ENCODE measurements around the gene SGPL1. TPM values are rescaled to one million over a fixed set of nuclear protein-coding genes. Genes with fewer than 3 reads are reported as not detected.
A peak's percentile ranks its signal among the peaks of the same experiment; 100 is the strongest.

Gene SGPL1
- polyA plus RNA-seq, 1 donor: 49.0 TPM

DNA sequence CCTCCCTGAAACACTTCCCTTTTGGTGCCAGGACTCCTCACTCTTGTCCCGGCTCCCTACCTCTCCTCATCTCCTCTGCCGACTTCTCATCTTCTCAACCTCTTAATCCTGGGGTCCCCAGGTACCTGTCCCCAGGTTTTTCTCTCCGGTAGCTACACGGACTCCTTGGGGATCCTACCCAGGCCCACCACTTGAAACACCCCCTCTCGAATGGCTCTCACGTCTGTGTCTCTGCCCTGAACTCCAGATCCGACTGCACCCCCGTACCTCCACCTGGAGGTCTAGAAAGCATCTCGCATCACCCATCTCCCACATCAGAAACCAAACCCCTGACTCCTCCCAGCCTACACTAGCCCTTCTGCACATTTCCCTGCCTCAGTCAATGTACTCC lies 35.4 kb upstream of the SGPL1 start:
- WGBS (ENCODE audit: insufficient coverage, low lambda C conversion rate): 60% methylated on average over 1 of the region's 9 CpGs
- no peak for DNase-seq
- no peaks in the 10 kb centered on the region for H3K9me3 ChIP-seq (ENCODE audit: control insufficient read depth, low read depth, low read length)
- no peaks in the 10 kb centered on the region for H3K36me3 ChIP-seq (ENCODE audit: control insufficient read depth, insufficient read depth, low read length)
- no peaks in the 10 kb centered on the region for H3K27me3 ChIP-seq (ENCODE audit: control insufficient read depth, insufficient read depth, low read length)
- H3K4me3 ChIP-seq (ENCODE audit: low read length): no peak overlapping the region
- peaks cover 32% of the 10 kb centered on the region for H3K4me1 ChIP-seq (ENCODE audit: control insufficient read depth, insufficient read depth, low read length)
- peak overlapping the region; percentile 80 for H3K27ac ChIP-seq (ENCODE audit: low read length)

DNA sequence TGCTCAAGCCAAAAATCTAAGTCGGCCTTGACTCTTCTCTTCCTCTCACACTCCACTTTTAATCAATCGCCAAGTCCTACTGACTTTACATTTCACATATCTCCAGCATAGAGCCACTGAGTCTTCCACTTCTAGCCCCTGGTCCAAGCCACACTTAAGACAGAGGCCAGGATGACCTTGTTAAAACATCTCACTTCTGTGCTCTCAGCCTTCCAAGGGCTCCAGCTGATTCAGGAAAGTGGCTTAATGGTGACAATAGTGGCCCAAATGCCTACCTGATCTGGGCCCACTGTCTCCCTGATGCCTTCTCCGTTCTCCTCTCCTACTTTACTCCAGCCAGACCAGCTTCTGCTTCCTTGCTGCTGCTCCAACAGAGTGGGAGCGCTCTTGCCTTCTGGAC lies 35.0 kb upstream of the SGPL1 start:
- no peaks in the 10 kb centered on the region for H3K9me3 ChIP-seq (ENCODE audit: control insufficient read depth, low read depth, low read length)
- no peaks in the 10 kb centered on the region for H3K27me3 ChIP-seq (ENCODE audit: control insufficient read depth, insufficient read depth, low read length)
- peaks cover 32% of the 10 kb centered on the region for H3K4me1 ChIP-seq (ENCODE audit: control insufficient read depth, insufficient read depth, low read length)
- no peak overlapping the region for H3K27ac ChIP-seq (ENCODE audit: low read length)
- no peak overlapping the region for H3K4me3 ChIP-seq (ENCODE audit: low read length)
- H3K36me3 ChIP-seq (ENCODE audit: control insufficient read depth, insufficient read depth, low read length): no peaks in the 10 kb centered on the region
- no peak for DNase-seq
- WGBS (ENCODE audit: insufficient coverage, low lambda C conversion rate): 100% methylated on average over 2 of the region's 4 CpGs

DNA sequence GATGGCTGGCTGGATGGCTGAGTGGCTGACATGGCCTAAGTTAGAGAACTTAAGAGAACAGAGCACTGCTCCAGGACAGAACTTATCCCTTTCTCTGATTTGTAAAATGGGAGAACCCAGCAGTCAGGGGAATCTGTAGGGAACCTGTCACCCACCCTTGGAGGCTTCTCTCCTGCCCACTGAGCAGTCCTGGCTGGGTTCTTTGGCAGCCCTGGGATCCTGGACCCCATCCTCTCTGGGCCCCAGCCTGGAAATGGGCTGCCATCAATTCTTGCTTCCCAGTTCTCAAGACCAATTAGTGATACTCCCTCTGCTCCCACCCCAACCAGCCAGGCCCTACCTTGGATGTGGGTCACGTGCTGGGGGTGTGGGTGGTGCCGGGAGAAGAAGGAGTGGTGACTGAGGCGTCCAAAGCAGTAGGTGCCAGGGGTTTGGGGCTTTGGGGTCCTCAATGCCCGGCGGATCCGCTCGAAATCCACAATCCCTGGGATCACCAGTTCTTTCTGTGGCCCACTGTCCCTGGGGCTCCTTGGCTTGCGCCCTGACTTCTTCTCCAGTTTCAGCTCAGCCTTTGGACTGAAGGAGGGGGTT lies 34.2 kb upstream of the SGPL1 start:
- no peak for DNase-seq
- H3K4me3 ChIP-seq (ENCODE audit: low read length): no peak overlapping the region
- no peaks in the 10 kb centered on the region for H3K27me3 ChIP-seq (ENCODE audit: control insufficient read depth, insufficient read depth, low read length)
- H3K36me3 ChIP-seq (ENCODE audit: control insufficient read depth, insufficient read depth, low read length): no peaks in the 10 kb centered on the region
- peaks cover 30% of the 10 kb centered on the region for H3K4me1 ChIP-seq (ENCODE audit: control insufficient read depth, insufficient read depth, low read length)
- no CpG with 5 or more reads among the region's 8 CpGs for WGBS (ENCODE audit: insufficient coverage, low lambda C conversion rate)
- no peaks in the 10 kb centered on the region for H3K9me3 ChIP-seq (ENCODE audit: control insufficient read depth, low read depth, low read length)
- no peak overlapping the region for H3K27ac ChIP-seq (ENCODE audit: low read length)

DNA sequence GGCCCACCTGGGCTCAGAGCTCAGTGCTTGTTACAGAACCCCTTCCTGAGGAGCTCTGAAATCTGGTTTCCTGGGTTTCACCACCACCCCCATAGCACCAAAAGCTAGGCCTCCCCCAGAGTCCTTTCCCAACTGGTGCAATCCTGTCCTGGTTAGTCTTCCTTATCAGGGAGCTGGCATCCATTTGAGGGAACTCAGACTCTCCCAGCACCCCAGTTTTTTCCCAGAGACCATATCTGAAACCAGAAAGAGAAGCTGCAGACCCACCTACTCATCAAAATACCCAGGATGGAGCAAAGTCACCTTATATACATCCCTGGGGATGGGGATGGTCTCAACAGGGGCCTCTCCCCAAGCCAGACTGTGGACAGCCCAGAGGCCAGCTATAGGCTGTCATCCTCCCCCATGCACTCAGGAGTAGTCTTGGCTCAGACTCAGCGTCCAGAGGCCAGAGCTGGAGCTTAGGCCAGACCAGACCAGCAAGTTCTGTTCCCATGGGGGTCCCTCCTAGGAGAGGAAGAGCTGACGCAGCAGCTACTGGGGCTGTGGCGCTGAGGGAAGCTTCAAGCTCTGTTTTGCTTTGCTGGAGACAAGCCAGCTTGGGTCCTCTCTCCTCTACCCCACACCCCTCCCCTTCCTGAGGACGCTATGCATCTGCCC lies 33.5 kb upstream of the SGPL1 start:
- H3K4me3 ChIP-seq (ENCODE audit: low read length): no peak overlapping the region
- no peaks in the 10 kb centered on the region for H3K27me3 ChIP-seq (ENCODE audit: control insufficient read depth, insufficient read depth, low read length)
- H3K4me1 ChIP-seq (ENCODE audit: control insufficient read depth, insufficient read depth, low read length): peaks cover 24% of the 10 kb centered on the region
- no peaks in the 10 kb centered on the region for H3K36me3 ChIP-seq (ENCODE audit: control insufficient read depth, insufficient read depth, low read length)
- no peak for DNase-seq
- no peaks in the 10 kb centered on the region for H3K9me3 ChIP-seq (ENCODE audit: control insufficient read depth, low read depth, low read length)
- H3K27ac ChIP-seq (ENCODE audit: low read length): no peak overlapping the region
- WGBS (ENCODE audit: insufficient coverage, low lambda C conversion rate): no CpG with 5 or more reads among the region's 4 CpGs

DNA sequence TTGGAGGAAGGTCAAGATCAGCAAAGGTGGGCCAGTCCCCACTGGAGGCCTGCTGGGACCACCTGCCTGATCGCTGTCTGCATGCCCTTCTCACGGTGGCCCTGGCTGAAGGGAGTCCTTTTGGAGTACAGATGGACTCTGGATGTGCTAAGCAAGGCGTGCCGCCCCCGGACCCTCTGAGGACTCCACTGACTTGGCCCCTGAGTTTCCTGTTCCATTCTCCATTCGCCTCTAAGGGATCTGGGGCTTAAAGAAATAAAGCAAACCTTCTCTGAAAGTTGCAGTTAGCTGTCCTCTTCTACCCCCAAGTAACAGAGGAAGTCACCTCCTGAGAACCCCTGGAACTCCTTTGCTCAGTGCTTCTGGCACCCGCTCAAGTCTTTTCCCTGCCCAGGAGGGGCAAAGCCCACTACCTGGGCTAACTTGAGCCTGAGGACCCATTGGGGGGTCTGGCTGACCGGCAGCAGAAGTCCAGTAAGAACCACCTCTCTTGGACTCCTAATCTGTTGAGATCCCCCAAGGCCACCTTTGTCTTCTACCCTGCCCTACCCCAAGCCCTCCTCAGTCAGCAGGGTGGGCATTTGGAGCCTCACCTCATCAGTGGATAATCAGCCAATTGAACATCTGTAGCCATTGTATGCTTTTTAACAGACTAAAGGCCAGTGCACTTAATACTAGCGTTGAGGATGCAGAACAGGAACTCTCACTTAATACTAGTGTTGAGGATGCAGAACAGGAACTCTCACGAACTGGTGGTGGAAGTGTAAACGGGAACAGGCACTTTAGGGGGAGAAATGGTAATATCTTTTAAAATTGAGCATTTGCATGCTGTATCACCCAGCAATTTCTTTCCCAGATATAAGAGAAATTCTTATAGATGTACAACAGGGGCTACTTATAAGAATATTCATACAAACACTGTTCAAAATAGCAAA lies 32.7 kb upstream of the SGPL1 start:
- H3K27ac ChIP-seq (ENCODE audit: low read length): no peak overlapping the region
- H3K36me3 ChIP-seq (ENCODE audit: control insufficient read depth, insufficient read depth, low read length): no peaks in the 10 kb centered on the region
- H3K27me3 ChIP-seq (ENCODE audit: control insufficient read depth, insufficient read depth, low read length): no peaks in the 10 kb centered on the region
- no peak overlapping the region for H3K4me3 ChIP-seq (ENCODE audit: low read length)
- DNase-seq: no peak
- no peaks in the 10 kb centered on the region for H3K9me3 ChIP-seq (ENCODE audit: control insufficient read depth, low read depth, low read length)
- H3K4me1 ChIP-seq (ENCODE audit: control insufficient read depth, insufficient read depth, low read length): peaks cover 16% of the 10 kb centered on the region
- 67% methylated on average over 1 of the region's 11 CpGs for WGBS (ENCODE audit: insufficient coverage, low lambda C conversion rate)

DNA sequence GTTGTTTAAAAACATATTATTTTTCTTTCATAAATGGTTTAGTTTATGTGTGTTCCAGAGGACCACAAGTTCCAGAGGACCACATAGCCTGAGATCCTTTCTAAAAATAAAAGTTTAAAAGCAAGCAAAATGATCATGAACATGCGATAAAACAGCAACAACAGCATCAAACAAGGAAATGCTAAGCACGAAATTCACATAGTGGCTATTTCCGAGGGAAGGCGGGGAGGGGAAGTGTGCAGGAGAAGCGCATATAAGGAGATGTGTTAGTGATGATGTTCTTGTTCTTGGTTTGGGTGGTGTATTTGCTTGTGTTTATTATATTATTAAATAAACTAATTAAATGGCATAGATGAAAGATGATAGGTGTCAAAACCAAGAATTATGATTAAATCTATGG lies 31.7 kb upstream of the SGPL1 start:
- Histone ChIP-seq H3K9me3 (ENCODE audit: control insufficient read depth, low read depth, low read length) (no peaks in the 10 kb centered on the region), H3K4me1 (ENCODE audit: control insufficient read depth, insufficient read depth, low read length) (peaks cover 9% of the 10 kb centered on the region), H3K27ac (ENCODE audit: low read length) (no peak overlapping the region), H3K4me3 (ENCODE audit: low read length) (no peak overlapping the region), H3K36me3 (ENCODE audit: control insufficient read depth, insufficient read depth, low read length) (no peaks in the 10 kb centered on the region), H3K27me3 (ENCODE audit: control insufficient read depth, insufficient read depth, low read length) (no peaks in the 10 kb centered on the region)
- DNase-seq: no peak
- 100% methylated on average over 5 of the region's 5 CpGs for WGBS (ENCODE audit: insufficient coverage, low lambda C conversion rate)

DNA sequence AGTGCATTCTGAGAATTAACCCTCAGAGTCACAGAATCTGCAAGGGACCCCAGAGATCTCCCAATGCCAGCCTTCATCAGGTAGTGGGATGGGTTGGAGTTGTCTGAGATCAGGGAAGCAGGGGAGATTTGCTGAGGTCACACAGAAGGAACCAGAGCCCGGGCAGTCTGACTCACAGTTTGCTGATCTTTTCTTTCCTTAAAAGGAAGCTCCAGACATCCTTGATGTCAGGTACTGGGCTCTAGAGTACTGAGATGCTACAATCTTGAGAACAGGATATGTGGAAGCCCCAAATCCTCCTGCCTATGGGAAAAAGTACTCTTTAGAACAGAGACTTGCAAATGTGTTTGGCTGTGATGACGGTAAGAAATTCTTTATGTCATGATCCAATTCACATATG lies 31.3 kb upstream of the SGPL1 start:
- H3K27ac ChIP-seq (ENCODE audit: low read length): no peak overlapping the region
- no CpG with 5 or more reads among the region's 2 CpGs for WGBS (ENCODE audit: insufficient coverage, low lambda C conversion rate)

DNA sequence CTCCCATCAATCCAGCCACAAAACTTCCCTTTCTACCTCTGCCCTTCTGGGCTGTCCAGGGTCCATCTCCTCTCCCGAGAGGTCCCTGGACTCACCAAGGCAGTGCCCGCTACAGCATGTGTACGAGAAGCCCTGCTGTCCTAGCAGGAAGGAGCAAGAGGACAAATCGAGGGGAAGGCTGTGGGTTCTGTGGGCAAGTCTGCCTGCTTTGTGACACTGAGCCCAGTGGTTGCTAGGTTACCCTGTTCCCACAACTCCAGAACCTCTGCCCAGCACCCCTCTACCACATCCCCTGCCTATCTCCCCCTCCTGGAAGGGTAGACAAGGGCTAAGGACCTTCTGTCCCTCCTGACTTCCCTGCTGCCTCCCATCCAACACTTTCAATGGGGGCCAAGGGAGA lies 30.6 kb upstream of the SGPL1 start, which contains the start of gene TBATA:
Gene TBATA, minus strand, starts transcription at position 188 of the 400 bp plus-strand sequence. CDS start 1,998 bp downstream, outside the sequence.
- WGBS (ENCODE audit: insufficient coverage, low lambda C conversion rate): no CpG with 5 or more reads among the region's 4 CpGs
- Histone ChIP-seq H3K9me3 (ENCODE audit: control insufficient read depth, low read depth, low read length) (no peaks in the 10 kb centered on the region), H3K36me3 (ENCODE audit: control insufficient read depth, insufficient read depth, low read length) (no peaks in the 10 kb centered on the region), H3K27ac (ENCODE audit: low read length) (no peak within 1 kb of the TSS), H3K4me1 (ENCODE audit: control insufficient read depth, insufficient read depth, low read length) (no peaks in the 10 kb centered on the region), H3K4me3 (ENCODE audit: low read length) (no peak within 1 kb of the TSS), H3K27me3 (ENCODE audit: control insufficient read depth, insufficient read depth, low read length) (no peaks in the 10 kb centered on the region)
- DNase-seq: no peak

More for the DNA sequence above, 31.3 kb upstream of the SGPL1 start:
- Histone ChIP-seq H3K4me3 (ENCODE audit: low read length) (no peak overlapping the region), H3K27me3 (ENCODE audit: control insufficient read depth, insufficient read depth, low read length) (no peaks in the 10 kb centered on the region), H3K4me1 (ENCODE audit: control insufficient read depth, insufficient read depth, low read length) (peaks cover 5% of the 10 kb centered on the region), H3K9me3 (ENCODE audit: control insufficient read depth, low read depth, low read length) (no peaks in the 10 kb centered on the region), H3K36me3 (ENCODE audit: control insufficient read depth, insufficient read depth, low read length) (no peaks in the 10 kb centered on the region)
- DNase-seq: no peak

DNA sequence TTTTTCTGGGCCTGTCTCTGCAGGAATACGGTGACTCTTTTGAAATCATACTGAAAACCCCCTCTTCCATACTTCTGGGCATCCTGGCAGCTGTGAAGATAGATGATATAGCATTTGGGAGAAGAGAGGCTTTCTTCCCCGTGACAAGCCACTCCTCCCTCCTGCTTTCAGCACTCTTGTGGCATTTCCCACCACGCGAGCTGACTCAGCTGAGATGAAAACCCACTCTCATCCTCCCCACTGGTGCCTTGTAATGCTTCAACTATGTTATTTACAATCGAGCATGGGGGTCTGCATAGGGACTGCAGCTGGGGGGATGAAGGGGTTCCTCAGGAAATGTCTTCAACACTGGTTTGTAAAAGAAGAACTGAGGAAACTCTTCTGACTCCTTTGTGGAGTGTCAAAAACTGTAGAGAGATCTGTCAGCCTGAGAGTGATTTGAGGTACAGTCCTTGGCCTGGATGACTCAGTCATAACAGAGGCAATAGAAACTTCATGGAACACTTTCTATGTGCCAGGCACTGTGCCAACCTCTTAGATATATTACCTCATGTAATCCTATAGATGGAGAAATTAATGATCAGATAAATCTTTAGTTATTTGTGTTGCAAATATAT lies 28.8 kb upstream of the SGPL1 start:
- no peak overlapping the region for H3K4me3 ChIP-seq (ENCODE audit: low read length)
- H3K4me1 ChIP-seq (ENCODE audit: control insufficient read depth, insufficient read depth, low read length): no peaks in the 10 kb centered on the region
- no peaks in the 10 kb centered on the region for H3K36me3 ChIP-seq (ENCODE audit: control insufficient read depth, insufficient read depth, low read length)
- no peaks in the 10 kb centered on the region for H3K9me3 ChIP-seq (ENCODE audit: control insufficient read depth, low read depth, low read length)
- H3K27me3 ChIP-seq (ENCODE audit: control insufficient read depth, insufficient read depth, low read length): no peaks in the 10 kb centered on the region
- DNase-seq: no peak
- no CpG with 5 or more reads among the region's 5 CpGs for WGBS (ENCODE audit: insufficient coverage, low lambda C conversion rate)
- no peak overlapping the region for H3K27ac ChIP-seq (ENCODE audit: low read length)

DNA sequence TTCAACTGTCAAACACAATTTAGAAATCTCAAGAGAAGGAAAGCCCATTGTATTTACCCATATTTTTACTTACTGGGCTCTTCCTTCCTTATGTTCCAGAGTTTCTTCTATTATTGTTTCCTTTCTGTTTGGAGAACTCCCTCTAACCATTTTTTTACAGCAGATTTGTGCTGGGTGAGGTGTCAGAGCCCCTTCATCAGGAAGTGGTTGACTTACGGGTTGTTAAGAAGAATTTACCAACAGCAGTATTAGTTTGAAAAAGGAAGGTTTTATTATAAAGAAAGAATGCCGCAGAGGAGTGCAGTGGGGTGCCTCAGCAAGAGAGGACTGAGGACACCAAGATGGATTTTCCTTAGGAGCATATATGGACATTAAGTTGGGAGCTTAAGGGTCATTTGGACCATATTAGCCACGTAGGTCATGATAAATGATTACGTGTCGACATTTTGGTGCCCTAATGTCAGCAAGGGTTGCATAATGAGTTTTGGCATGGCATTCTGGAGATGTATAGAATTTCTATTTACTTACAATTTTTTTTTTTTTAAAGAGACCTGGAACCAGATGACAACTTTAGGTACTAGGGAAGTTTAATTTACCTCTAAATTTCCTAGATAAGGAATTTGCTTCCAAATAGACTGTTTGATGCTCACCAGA lies 24.2 kb upstream of the SGPL1 start:
- Histone ChIP-seq H3K9me3 (ENCODE audit: control insufficient read depth, low read depth, low read length) (no peaks in the 10 kb centered on the region), H3K4me1 (ENCODE audit: control insufficient read depth, insufficient read depth, low read length) (no peaks in the 10 kb centered on the region), H3K27ac (ENCODE audit: low read length) (no peak overlapping the region), H3K4me3 (ENCODE audit: low read length) (no peak overlapping the region), H3K36me3 (ENCODE audit: control insufficient read depth, insufficient read depth, low read length) (no peaks in the 10 kb centered on the region), H3K27me3 (ENCODE audit: control insufficient read depth, insufficient read depth, low read length) (no peaks in the 10 kb centered on the region)
- DNase-seq: no peak
- WGBS (ENCODE audit: insufficient coverage, low lambda C conversion rate): no CpG with 5 or more reads among the region's 5 CpGs
